Gastroesophageal sphincter (tissue), 4 donors: ENCODE data around the gene CLECL1. TPM values are rescaled to one million over a fixed set of nuclear protein-coding genes. Genes with fewer than 3 reads are reported as not detected.

ENCODE experiments used
- ATAC-seq: fragments of 150-250 bp; one replicate; pipeline ENCODE4 v1.9.1; 2016; ENCODE audit warnings: mild to moderate bottlenecking, moderate library complexity
- H3K27ac ChIP-seq, 4 donors: fragments of 200-600 bp; sonication (generic) in 3 of 4; 1 replicate in 3 of 4; 2 replicates in 1 of 4; pipeline ENCODE4 v1.5.1; 2016 to 2019
- H3K27me3 ChIP-seq: fragments of 200-600 bp; sonication (generic); one replicate; pipeline ENCODE4 v1.5.1; 2019
- H3K36me3 ChIP-seq, 2 donors: fragments of 200-600 bp; sonication (generic); one replicate each; pipeline ENCODE4 v1.5.1; 2019; ENCODE audit warnings: control low read depth in 1 of 2
- H3K4me1 ChIP-seq, 3 donors: fragments of 200-600 bp; sonication (generic); 1 replicate in 2 of 3; 2 replicates in 1 of 3; pipeline ENCODE4 v1.5.1; 2016 to 2019; ENCODE audit warnings: control low read depth in 2 of 3
- H3K4me3 ChIP-seq, 2 donors: fragments of 200-600 bp; sonication (generic); one replicate each; pipeline ENCODE4 v1.5.1; 2019; ENCODE audit warnings: mild to moderate bottlenecking in 1 of 2, moderate library complexity in 1 of 2
- H3K9me3 ChIP-seq, 3 donors: fragments of 200-600 bp; sonication (generic); one replicate each; pipeline ENCODE4 v1.5.1; 2017 to 2019; ENCODE audit warnings: control low read depth in 2 of 3
- CTCF ChIP-seq, 4 experiments: fragments of 200-600 bp in 2 of 4; fragments of 450-650 bp in 2 of 4; sonication (generic) in 1 of 4; IDR thresholded peaks; one replicate each; pipeline ENCODE4 v1.5.1; 2017 to 2019; ENCODE audit warnings: antibody characterized with exemption in 4 of 4, mild to moderate bottlenecking in 2 of 4, moderate library complexity in 2 of 4
- EP300 ChIP-seq: sonication (generic); formaldehyde crosslinking; IDR thresholded peaks from one replicate; pipeline ENCODE4 v1.6.1; 2017; ENCODE audit warnings: antibody characterized with exemption, mild to moderate bottlenecking
- POLR2A ChIP-seq, 2 donors: fragments of 450-650 bp; IDR thresholded peaks; one replicate each; pipeline ENCODE4 v1.6.1; 2017; ENCODE audit warnings: antibody characterized with exemption in 2 of 2, mild to moderate bottlenecking in 2 of 2, moderate library complexity in 1 of 2
- POLR2AphosphoS5 ChIP-seq: sonication (generic); formaldehyde crosslinking; IDR thresholded peaks from one replicate; pipeline ENCODE4 v1.6.1; 2017; ENCODE audit warnings: antibody characterized with exemption
- WGBS, 2 donors: methylation state at CpG; one replicate each; pipeline ENCODE4 v1.1.5; 2018; ENCODE audit warnings: low coverage in 1 of 2; 5-methylcytosine and 5-hydroxymethylcytosine counted together
- total RNA-seq, 4 donors: library from RNA; depleted of rRNA; stranded (reverse); fragments of >200 nt; gene quantifications; one replicate each; pipeline ENCODE4 v1.1.0, GENCODE V29; 2016

CLECL1 gene
- total RNA-seq, 4 donors from 2014 or later: not detected

GRCh38 chr12:9759694-9760093 is 26.8 kb upstream of the CLECL1 start:
- H3K9me3 ChIP-seq: no peaks in the 10 kb centered on the region
- no peak overlapping the region for H3K4me3 ChIP-seq
- TF ChIP-seq CTCF (IDR thresholded peaks at IDR 0.05): no peak
- 80 to 83% methylated on average over 1 of the region's 1 CpG for WGBS, 2 donors
- H3K27ac ChIP-seq: no peak overlapping the region
- no peaks in the 10 kb centered on the region for H3K4me1 ChIP-seq
- H3K27me3 ChIP-seq: peaks cover 11% of the 10 kb centered on the region
- no peak for ATAC-seq
- H3K36me3 ChIP-seq: no peaks in the 10 kb centered on the region

GRCh38 chr12:9758119-9758518 is 25.2 kb upstream of the CLECL1 start:
- Histone ChIP-seq H3K27me3 (peaks cover 11% of the 10 kb centered on the region), H3K4me1 (no peaks in the 10 kb centered on the region), H3K4me3 (peak overlapping the region in 1 of 2 donors; percentile 26), H3K9me3 (no peaks in the 10 kb centered on the region), H3K36me3 (no peaks in the 10 kb centered on the region), H3K27ac (no peak overlapping the region)
- no peak for ATAC-seq
- TF ChIP-seq CTCF (IDR thresholded peaks at IDR 0.05) (no peak), EP300 (no peak), POLR2A (IDR thresholded peaks at IDR 0.05) (no peak), POLR2AphosphoS5 (no peak)
- 69 to 84% methylated on average over 3 of the region's 3 CpGs for WGBS, 2 donors

- Histone ChIP-seq H3K4me1 (no peaks in the 10 kb centered on the region), H3K4me3 (no peak overlapping the region), H3K27me3 (peaks cover 11% of the 10 kb centered on the region), H3K36me3 (no peaks in the 10 kb centered on the region), H3K9me3 (no peaks in the 10 kb centered on the region), H3K27ac (no peak overlapping the region)
- 81 to 100% methylated on average over 2 to 5 of the region's 5 CpGs for WGBS, 2 donors
- no peak for ATAC-seq
- TF ChIP-seq EP300 (no peak), CTCF (IDR thresholded peaks at IDR 0.05) (no peak), POLR2A (IDR thresholded peaks at IDR 0.05) (no peak), POLR2AphosphoS5 (no peak)
These were observed 24.6 kb upstream of the CLECL1 start for GRCh38 chr12:9757433-9758025.

GRCh38 chr12:9756706-9757105 is 23.8 kb upstream of the CLECL1 start:
- WGBS, 2 donors: 83 to 91% methylated on average over 4 to 5 of the region's 5 CpGs
- Histone ChIP-seq H3K36me3 (no peaks in the 10 kb centered on the region), H3K9me3 (no peaks in the 10 kb centered on the region), H3K27me3 (peaks cover 11% of the 10 kb centered on the region), H3K4me3 (no peak overlapping the region), H3K27ac (no peak overlapping the region), H3K4me1 (no peaks in the 10 kb centered on the region)
- no peak for TF ChIP-seq CTCF (IDR thresholded peaks at IDR 0.05)
- TF ChIP-seq POLR2AphosphoS5: no peak
- no peak for TF ChIP-seq EP300
- no peak for TF ChIP-seq POLR2A (IDR thresholded peaks at IDR 0.05)
- ATAC-seq: no peak

- H3K36me3 ChIP-seq: no peaks in the 10 kb centered on the region
- H3K4me1 ChIP-seq: peaks cover 0 to 4% (median 0%) of the 10 kb centered on the region in 3 donors
- 84 to 95% methylated on average over 2 of the region's 2 CpGs for WGBS, 2 donors
- H3K27me3 ChIP-seq: peaks cover 11% of the 10 kb centered on the region
- no peak for TF ChIP-seq CTCF (IDR thresholded peaks at IDR 0.05)
- no peak for TF ChIP-seq POLR2A (IDR thresholded peaks at IDR 0.05)
- no peak for TF ChIP-seq POLR2AphosphoS5
- no peak for TF ChIP-seq EP300
- no peak overlapping the region for H3K4me3 ChIP-seq
- H3K27ac ChIP-seq: no peak overlapping the region
- H3K9me3 ChIP-seq: no peaks in the 10 kb centered on the region
- ATAC-seq: no peak
These were observed 23.3 kb upstream of the CLECL1 start for GRCh38 chr12:9756170-9756569.
